K562 (cell line): ENCODE results near the gene SRCAP. TPM values are rescaled to one million over a fixed set of nuclear protein-coding genes. Genes with fewer than 3 reads are reported as not detected.

Source experiments
- DDX20 ChIP-seq: fragments of 450-650 bp; IDR thresholded peaks from 2 replicates; pipeline ENCODE4 v1.6.1; 2016; ENCODE audit warnings: missing genetic modification characterization, low read depth, mild to moderate bottlenecking, missing compliant biosample characterization, moderate library complexity
- FOXP4 ChIP-seq: sonication (generic); formaldehyde crosslinking; IDR thresholded peaks from 2 replicates; pipeline ENCODE4 v1.8.0; 2022; ENCODE audit warnings: mild to moderate bottlenecking, missing genetic modification reagents, borderline replicate concordance
- KLF13 ChIP-seq: fragments of 450-650 bp; IDR thresholded peaks from 2 replicates; pipeline ENCODE4 v1.6.1; 2016; ENCODE audit warnings: missing genetic modification characterization, low read depth, mild to moderate bottlenecking, missing compliant biosample characterization, moderate library complexity, borderline replicate concordance
- MLX ChIP-seq, 2 experiments: fragments of 450-650 bp in 1 of 2; sonication (generic) in 1 of 2; formaldehyde crosslinking; conservative IDR thresholded peaks; 2 replicates each; pipeline versions ENCODE4 v1.4.0 to v1.8.1; 2020 to 2022; ENCODE audit warnings: mild to moderate bottlenecking in 1 of 2, missing genetic modification reagents in 1 of 2
- NCOA4 ChIP-seq: fragments of 450-650 bp; IDR thresholded peaks from 2 replicates; pipeline ENCODE4 v1.6.1; 2018; ENCODE audit warnings: mild to moderate bottlenecking; ENCODE audit not compliant: partially characterized antibody
- NFATC3 ChIP-seq: fragments of 450-650 bp; IDR thresholded peaks from 2 replicates; pipeline ENCODE4 v1.6.1; 2017; ENCODE audit warnings: mild to moderate bottlenecking
- PTTG1 ChIP-seq: fragments of 450-650 bp; IDR thresholded peaks from 2 replicates; pipeline ENCODE4 v1.6.1; 2016; ENCODE audit warnings: low read depth, mild to moderate bottlenecking, missing genetic modification characterization, missing compliant biosample characterization
- PURB ChIP-seq: sonication (generic); formaldehyde crosslinking; IDR thresholded peaks from 2 replicates; pipeline ENCODE4 v1.9.0; 2021; ENCODE audit warnings: low read depth, mild to moderate bottlenecking, missing genetic modification reagents
- RFX1 ChIP-seq: fragments of 450-650 bp; IDR thresholded peaks from 2 replicates; pipeline ENCODE4 v1.6.1; 2016; ENCODE audit warnings: mild to moderate bottlenecking, moderate library complexity
- SAP30 ChIP-seq: fragments of 200-600 bp; sonication (generic); IDR thresholded peaks from 2 replicates; pipeline ENCODE4 v1.6.1; 2012; ENCODE audit warnings: borderline replicate concordance, low read depth, mild to moderate bottlenecking, moderate library complexity, low read length, control low read depth, inconsistent platforms; ENCODE audit not compliant: insufficient read depth, poor library complexity, severe bottlenecking
- TRIM28 ChIP-seq: fragments of 450-650 bp; IDR thresholded peaks from 2 replicates; pipeline ENCODE4 v1.6.1; 2017
- ZKSCAN3 ChIP-seq: fragments of 250-450 bp; sonication (Bioruptor Pico); IDR thresholded peaks from 2 replicates; pipeline ENCODE4 v1.4.0; 2020
- ZNF140 ChIP-seq: fragments of 250-450 bp; sonication (Bioruptor Pico); IDR thresholded peaks from 2 replicates; pipeline ENCODE4 v1.8.0; 2021; ENCODE audit warnings: moderate library complexity, mild to moderate bottlenecking, inconsistent platforms
- ZNF212 ChIP-seq: fragments of 450-650 bp; formaldehyde crosslinking; IDR thresholded peaks from 2 replicates; pipeline ENCODE4 v1.4.0; 2020; ENCODE audit warnings: mild to moderate bottlenecking
- ZNF263 ChIP-seq: sonication (generic); formaldehyde crosslinking; IDR thresholded peaks from 2 replicates; pipeline ENCODE4 v1.8.0; 2022; ENCODE audit warnings: mild to moderate bottlenecking, missing genetic modification reagents, borderline replicate concordance
- ZNF384 ChIP-seq: IDR thresholded peaks from 2 replicates; pipeline ENCODE4 v1.6.1; 2012; ENCODE audit warnings: low read depth, low read length, improper control_type of control experiment
- ZNF436 ChIP-seq: fragments of 250-450, 450-650 bp; sonication (Bioruptor Pico); formaldehyde crosslinking; IDR thresholded peaks from 2 replicates; pipeline ENCODE4 v1.7.0; 2020; ENCODE audit warnings: mild to moderate bottlenecking
- ZNF696 ChIP-seq: fragments of 250-450 bp; sonication (Bioruptor Pico); conservative IDR thresholded peaks from 2 replicates; pipeline ENCODE4 v1.4.0; 2020; ENCODE audit warnings: mild to moderate bottlenecking, moderate library complexity
- ZNF75A ChIP-seq: fragments of 450-650 bp; formaldehyde crosslinking; IDR thresholded peaks from 2 replicates; pipeline ENCODE4 v1.4.0; 2020; ENCODE audit warnings: mild to moderate bottlenecking
- ZNF77 ChIP-seq: fragments of 250-450 bp; sonication (Bioruptor Pico); IDR thresholded peaks from 2 replicates; pipeline ENCODE4 v1.5.0; 2020
- polyA plus RNA-seq, 8 experiments: library from polyadenylated mRNA; depleted of rRNA in 4 of 8; stranded (reverse) in 5 of 8; unstranded in 3 of 8; fragments of >200 nt; fragmentation: Nextera tagmentation in 2 of 8; fragmentation: Illumina TruSeq in 1 of 8; extraction: Ambion mirVana in 2 of 8; extraction: Trizol in 1 of 8; gene quantifications; 2 replicates each; pipeline versions ENCODE4 v1.2.1 to v1.2.3, GENCODE V29; 2011 to 2014; ENCODE audit warnings: inconsistent platforms in 1 of 8, missing spikeins in 1 of 8
- total RNA-seq, 7 experiments: library from RNA; depleted of rRNA in 6 of 7; stranded (reverse); fragments of >200 nt in 6 of 7; fragmentation: Illumina TruSeq in 2 of 7; extraction: Trizol in 2 of 7; gene quantifications; 2 replicates each; pipeline versions ENCODE4 v1.2.1 to v1.2.3, GENCODE V29; 2011 to 2021; ENCODE audit warnings: low replicate concordance in 1 of 7
- TF ChIP-seq, protein P1 (sequence below): fragments of 450-650 bp; conservative IDR thresholded peaks from 2 replicates; pipeline ENCODE4 v1.6.1; 2016; ENCODE audit warnings: missing genetic modification characterization, low read depth, mild to moderate bottlenecking, control low read depth, missing compliant biosample characterization
- TF ChIP-seq, protein P2 (sequence below): sonication (generic); formaldehyde crosslinking; IDR thresholded peaks from 2 replicates; pipeline ENCODE4 v1.8.0; 2022; ENCODE audit warnings: mild to moderate bottlenecking, missing genetic modification reagents
- TF ChIP-seq, protein P3 (sequence below): sonication (generic); IDR thresholded peaks from 2 replicates; pipeline ENCODE4 v1.6.1; 2016

The SRCAP gene
- total and polyA plus RNA-seq, 9 of the 15 experiments (the other 6 are each of a cell fraction or from before 2014, with no cell fraction given) = 0.21 to 62.6 (median 5.8) TPM

DNA sequence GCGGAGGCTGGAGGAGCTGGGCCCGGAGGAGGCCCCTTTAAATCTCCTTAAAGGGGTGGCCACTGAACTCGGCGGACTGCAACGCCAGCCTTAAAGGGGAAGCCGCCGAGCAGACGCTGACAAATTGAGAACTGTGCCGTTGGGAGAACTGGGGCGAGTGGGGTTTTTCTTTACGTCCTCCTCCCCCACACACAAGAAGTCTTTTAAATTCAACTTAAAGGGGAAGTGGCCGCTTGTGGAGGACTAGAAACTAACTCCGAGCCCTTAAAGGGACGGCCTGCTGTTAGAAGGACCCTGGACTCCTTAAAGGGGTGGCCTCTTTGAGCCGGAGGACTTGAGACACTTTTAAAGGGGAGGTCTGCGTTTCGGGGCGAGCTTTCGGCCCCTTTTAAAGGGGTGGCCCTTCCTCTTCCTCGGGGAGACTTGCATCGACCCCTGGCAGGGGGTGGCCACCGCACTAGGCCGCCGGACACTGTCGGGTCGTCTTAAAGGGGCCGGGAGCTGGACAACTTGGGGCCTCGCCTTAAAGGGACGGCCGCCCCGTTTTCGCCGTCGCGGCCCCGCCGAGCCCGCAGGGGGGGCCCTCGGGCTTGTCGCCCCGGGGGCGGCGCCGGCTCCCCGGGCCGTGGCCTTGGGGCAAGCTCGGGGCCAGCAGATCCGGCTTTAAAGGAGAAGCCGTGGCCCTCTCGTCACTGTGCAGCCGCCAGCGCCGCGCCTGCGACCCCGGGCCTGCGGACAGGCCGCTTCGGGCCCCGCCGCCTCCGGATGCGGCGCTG is 40.1 kb upstream of the SRCAP start (continued):
- TF ChIP-seq, protein P1, sequence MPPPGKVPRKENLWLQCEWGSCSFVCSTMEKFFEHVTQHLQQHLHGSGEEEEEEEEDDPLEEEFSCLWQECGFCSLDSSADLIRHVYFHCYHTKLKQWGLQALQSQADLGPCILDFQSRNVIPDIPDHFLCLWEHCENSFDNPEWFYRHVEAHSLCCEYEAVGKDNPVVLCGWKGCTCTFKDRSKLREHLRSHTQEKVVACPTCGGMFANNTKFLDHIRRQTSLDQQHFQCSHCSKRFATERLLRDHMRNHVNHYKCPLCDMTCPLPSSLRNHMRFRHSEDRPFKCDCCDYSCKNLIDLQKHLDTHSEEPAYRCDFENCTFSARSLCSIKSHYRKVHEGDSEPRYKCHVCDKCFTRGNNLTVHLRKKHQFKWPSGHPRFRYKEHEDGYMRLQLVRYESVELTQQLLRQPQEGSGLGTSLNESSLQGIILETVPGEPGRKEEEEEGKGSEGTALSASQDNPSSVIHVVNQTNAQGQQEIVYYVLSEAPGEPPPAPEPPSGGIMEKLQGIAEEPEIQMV (tag) = no peak
- TF ChIP-seq SAP30 (no peak), ZNF212 (CRISPR knock-in tag) (no peak), FOXP4 (CRISPR knock-in tag) (no peak), RFX1 (no peak), ZNF696 (CRISPR knock-in tag) (no peak), ZNF263 (no peak), ZKSCAN3 (CRISPR knock-in tag) (no peak), NFATC3 (no peak), NCOA4 (no peak), ZNF75A (CRISPR knock-in tag) (no peak), ZNF436 (no peak), ZNF384 (no peak), TRIM28 (no peak), ZNF140 (CRISPR knock-in tag) (no peak), DDX20 (tag) (no peak), MLX (CRISPR knock-in tag; conservative IDR thresholded peaks at IDR 0.05) (no peak), PTTG1 (tag) (no peak), ZNF77 (CRISPR knock-in tag) (no peak), PURB (CRISPR knock-in tag) (no peak), KLF13 (tag) (peak; percentile 45; the same call in 1 of the 2 replicates)
- TF ChIP-seq, protein P2, sequence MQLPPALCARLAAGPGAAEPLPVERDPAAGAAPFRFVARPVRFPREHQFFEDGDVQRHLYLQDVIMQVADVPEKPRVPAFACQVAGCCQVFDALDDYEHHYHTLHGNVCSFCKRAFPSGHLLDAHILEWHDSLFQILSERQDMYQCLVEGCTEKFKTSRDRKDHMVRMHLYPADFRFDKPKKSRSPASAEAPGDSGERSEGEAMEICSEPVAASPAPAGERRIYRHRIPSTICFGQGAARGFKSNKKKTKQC (CRISPR knock-in tag) = no peak; the same call in 1 of the 2 replicates
- TF ChIP-seq, protein P3, sequence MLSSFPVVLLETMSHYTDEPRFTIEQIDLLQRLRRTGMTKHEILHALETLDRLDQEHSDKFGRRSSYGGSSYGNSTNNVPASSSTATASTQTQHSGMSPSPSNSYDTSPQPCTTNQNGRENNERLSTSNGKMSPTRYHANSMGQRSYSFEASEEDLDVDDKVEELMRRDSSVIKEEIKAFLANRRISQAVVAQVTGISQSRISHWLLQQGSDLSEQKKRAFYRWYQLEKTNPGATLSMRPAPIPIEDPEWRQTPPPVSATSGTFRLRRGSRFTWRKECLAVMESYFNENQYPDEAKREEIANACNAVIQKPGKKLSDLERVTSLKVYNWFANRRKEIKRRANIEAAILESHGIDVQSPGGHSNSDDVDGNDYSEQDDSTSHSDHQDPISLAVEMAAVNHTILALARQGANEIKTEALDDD = no peak
